Neural progenitor cell (in vitro differentiated cells): ENCODE data around the gene MC1R.

ENCODE experiments used
- CTCF ChIP-seq: fragments of 200-600 bp; sonication (generic); IDR thresholded peaks from 2 replicates; pipeline ENCODE4 v1.5.1; 2017; ENCODE audit warnings: antibody characterized with exemption, mild to moderate bottlenecking
- EZH2 ChIP-seq: fragments of 200-600 bp; sonication (generic); IDR thresholded peaks from 2 replicates; pipeline ENCODE4 v1.6.1; 2017; ENCODE audit warnings: antibody characterized with exemption, mild to moderate bottlenecking, moderate library complexity

- TF ChIP-seq CTCF, result no peak
- TF ChIP-seq EZH2, result no peak
These were observed 21.5 kb upstream of the MC1R start for GRCh38 chr16:89897204-89897603.
